Vagina (tissue), 2 donors: ENCODE data around the gene APOBEC3G. TPM values are rescaled to one million over a fixed set of nuclear protein-coding genes. Genes with fewer than 3 reads are reported as not detected.
A peak's percentile ranks its signal among the peaks of the same experiment; 100 is the strongest.

Experiments
- DNase-seq, 2 donors: peaks; one replicate each; pipeline ENCODE4 v3.0.0-alpha.2; 2017; ENCODE audit errors: extremely low spot score in 2 of 2
- H3K27ac ChIP-seq: fragments of 200-600 bp; sonication (generic); one replicate; pipeline ENCODE4 v1.5.1; 2019
- H3K27me3 ChIP-seq: fragments of 200-600 bp; sonication (generic); one replicate; pipeline ENCODE4 v1.5.1; 2019
- H3K36me3 ChIP-seq, 2 donors: fragments of 200-600 bp; sonication (generic); one replicate each; pipeline ENCODE4 v1.5.1; 2017 to 2019
- H3K4me1 ChIP-seq: fragments of 200-600 bp; sonication (generic); one replicate; pipeline ENCODE4 v1.5.1; 2019
- H3K4me3 ChIP-seq, 2 donors: fragments of 200-600 bp; sonication (generic); 1 replicate in 1 of 2; 2 replicates in 1 of 2; pipeline ENCODE4 v1.5.1; 2016 to 2019
- H3K9me3 ChIP-seq: fragments of 200-600 bp; sonication (generic); one replicate; pipeline ENCODE4 v1.5.1; 2019
- CTCF ChIP-seq, 3 experiments: fragments of 450-650 bp in 2 of 3; fragments of 200-600 bp in 1 of 3; sonication (generic) in 1 of 3; IDR thresholded peaks; one replicate each; pipeline ENCODE4 v1.5.1; 2017 to 2019; ENCODE audit warnings: antibody characterized with exemption in 3 of 3, mild to moderate bottlenecking in 2 of 3, moderate library complexity in 2 of 3
- POLR2A ChIP-seq, 2 donors: fragments of 450-650 bp; IDR thresholded peaks; one replicate each; pipeline ENCODE4 v1.6.1; 2017; ENCODE audit warnings: antibody characterized with exemption in 2 of 2, mild to moderate bottlenecking in 2 of 2, moderate library complexity in 2 of 2
- POLR2AphosphoS5 ChIP-seq, 2 donors: sonication (generic); formaldehyde crosslinking; IDR thresholded peaks; one replicate each; pipeline ENCODE4 v1.9.0; 2017; ENCODE audit warnings: antibody characterized with exemption in 2 of 2, mild to moderate bottlenecking in 2 of 2, low read depth in 1 of 2; ENCODE audit not compliant: insufficient read depth in 1 of 2
- intact Hi-C: fragments of 100-400 bp; cut with DNase I; formaldehyde crosslinking; loops from one replicate; pipeline ENCODE4 v1.15.1; 2023
- total RNA-seq: library from RNA; depleted of rRNA; stranded (reverse); fragments of >200 nt; gene quantifications from one replicate; pipeline ENCODE4 v1.2.3, GENCODE V29; 2016

Gene APOBEC3G
- total RNA-seq, 1 donor from 2014 or later, result 8.3 TPM

DNA sequence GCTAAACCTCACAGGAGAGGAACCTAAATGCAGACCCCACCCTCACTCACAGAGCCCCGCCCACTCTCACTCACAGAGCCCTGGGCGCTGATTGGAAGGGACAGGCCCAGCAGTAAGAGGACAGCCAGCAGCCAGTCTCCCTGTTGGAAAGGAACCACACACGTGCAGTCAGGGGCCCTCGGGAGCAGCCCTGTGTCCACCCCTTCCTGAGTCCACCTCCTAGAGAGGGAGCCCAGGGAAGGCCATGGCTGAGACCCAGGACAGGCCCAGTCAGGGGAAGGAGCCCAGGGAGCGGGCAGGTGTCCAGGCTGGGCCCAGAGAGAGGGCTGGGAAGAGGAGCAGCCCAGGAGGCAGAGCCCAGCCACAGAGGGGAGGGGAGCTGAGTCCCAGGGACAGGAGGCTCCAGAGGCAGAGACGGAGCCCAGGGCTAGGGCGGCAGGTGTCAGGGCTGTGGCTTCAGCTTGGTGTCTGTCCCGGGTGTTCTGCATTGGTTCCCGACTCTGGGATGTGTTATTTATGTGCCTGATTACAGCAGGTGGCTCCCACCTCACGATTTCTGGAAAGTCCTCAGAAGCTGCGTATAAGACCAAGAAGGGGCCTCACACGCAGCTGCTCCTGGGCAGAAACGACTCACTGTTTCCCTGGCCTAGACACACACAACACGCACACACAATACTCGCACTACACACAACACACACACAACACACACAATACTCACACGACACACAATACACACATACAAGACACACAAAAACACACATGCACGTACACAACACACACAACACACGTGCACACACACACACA lies 11.0 kb downstream of the APOBEC3G start:
- no peaks in the 10 kb centered on the region for H3K9me3 ChIP-seq
- H3K4me1 ChIP-seq, result no peaks in the 10 kb centered on the region
- H3K36me3 ChIP-seq, result no peaks in the 10 kb centered on the region
- no peak for DNase-seq
- intact Hi-C loops, result no loop called here
- H3K27me3 ChIP-seq, result no peaks in the 10 kb centered on the region
- TF ChIP-seq POLR2AphosphoS5 (IDR thresholded peaks at IDR 0.05; ENCODE audit: insufficient read depth in 1 of 2, low read depth in 1 of 2) (no peak), POLR2A (IDR thresholded peaks at IDR 0.05) (no peak), CTCF (IDR thresholded peaks at IDR 0.05) (no peak)
- H3K4me3 ChIP-seq, result no peak overlapping the region
- H3K27ac ChIP-seq, result no peak overlapping the region

DNA sequence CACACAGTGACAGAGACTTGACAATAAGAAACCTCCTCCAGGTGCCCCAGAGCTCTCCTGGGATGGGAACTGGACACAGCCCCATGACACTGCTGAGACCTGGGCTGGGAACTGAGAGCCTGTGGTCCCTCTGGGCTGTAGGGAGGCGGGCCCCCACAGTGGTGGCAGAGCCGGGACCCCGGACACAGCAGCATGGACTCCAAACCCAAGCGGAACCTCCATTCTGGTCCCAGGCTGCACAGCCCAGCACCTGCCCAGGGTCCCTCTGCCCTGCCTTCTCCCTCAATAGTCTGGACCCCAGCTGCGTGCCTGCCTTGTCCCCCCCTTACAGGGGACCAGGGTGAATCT lies 11.6 kb downstream of the APOBEC3G start:
- H3K36me3 ChIP-seq, result no peaks in the 10 kb centered on the region
- H3K4me3 ChIP-seq, result no peak overlapping the region
- no peak overlapping the region for H3K27ac ChIP-seq
- intact Hi-C loops, result no loop called here
- TF ChIP-seq POLR2AphosphoS5 (IDR thresholded peaks at IDR 0.05; ENCODE audit: insufficient read depth in 1 of 2, low read depth in 1 of 2), result no peak
- no peak for TF ChIP-seq CTCF (IDR thresholded peaks at IDR 0.05)
- TF ChIP-seq POLR2A (IDR thresholded peaks at IDR 0.05), result no peak
- no peaks in the 10 kb centered on the region for H3K9me3 ChIP-seq
- no peaks in the 10 kb centered on the region for H3K27me3 ChIP-seq
- H3K4me1 ChIP-seq, result no peaks in the 10 kb centered on the region
- no peak for DNase-seq

- no peak overlapping the region for H3K4me3 ChIP-seq
- TF ChIP-seq CTCF (IDR thresholded peaks at IDR 0.05) (no peak), POLR2AphosphoS5 (IDR thresholded peaks at IDR 0.05; ENCODE audit: insufficient read depth in 1 of 2, low read depth in 1 of 2) (no peak), POLR2A (IDR thresholded peaks at IDR 0.05) (no peak)
- H3K9me3 ChIP-seq, result no peaks in the 10 kb centered on the region
- no peaks in the 10 kb centered on the region for H3K4me1 ChIP-seq
- no peaks in the 10 kb centered on the region for H3K27me3 ChIP-seq
- intact Hi-C loops, result no loop called here
- no peaks in the 10 kb centered on the region for H3K36me3 ChIP-seq
- no peak overlapping the region for H3K27ac ChIP-seq
- no peak for DNase-seq
Measured at GRCh38 chr22:39089928-39090327, 12.9 kb downstream of the APOBEC3G start.

DNA sequence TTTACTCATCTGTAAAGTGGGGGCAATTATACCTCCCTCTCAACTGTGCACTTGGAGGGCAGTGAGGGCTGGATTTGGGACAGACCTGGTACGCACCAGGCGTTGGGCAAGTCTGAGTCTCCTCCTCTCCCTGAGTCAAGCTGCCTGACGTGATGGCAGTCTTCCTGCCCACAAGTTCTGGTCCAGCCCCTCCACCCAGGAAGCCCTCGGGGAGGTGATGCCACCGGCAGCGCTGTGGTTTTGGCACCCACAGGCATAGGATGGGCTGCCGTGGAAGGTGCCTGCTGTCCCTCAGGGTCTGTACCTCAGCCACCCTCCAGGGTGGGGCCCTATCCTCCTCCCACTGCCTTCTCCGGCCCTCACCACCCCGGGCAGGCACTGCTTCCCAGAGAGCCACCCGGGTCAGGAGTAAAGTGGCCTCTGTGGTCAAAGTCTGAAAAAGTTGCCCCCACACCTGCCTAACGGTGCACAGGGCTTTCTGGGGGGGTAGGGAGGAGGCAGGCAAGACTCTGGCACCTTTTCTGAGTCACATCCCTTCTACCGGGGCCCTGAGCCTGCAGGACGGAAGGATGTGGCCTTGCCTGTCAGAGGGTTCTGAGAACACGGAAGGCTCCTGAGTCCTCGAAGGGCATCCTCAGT lies 13.5 kb downstream of the APOBEC3G start:
- no peak for DNase-seq
- Histone ChIP-seq H3K4me3 (no peak overlapping the region), H3K36me3 (no peaks in the 10 kb centered on the region), H3K27ac (no peak overlapping the region), H3K27me3 (no peaks in the 10 kb centered on the region), H3K4me1 (no peaks in the 10 kb centered on the region), H3K9me3 (no peaks in the 10 kb centered on the region)
- intact Hi-C loops, result no loop called here
- TF ChIP-seq POLR2A (IDR thresholded peaks at IDR 0.05), result no peak
- peak in 1 of 2 donors; percentile 68 for TF ChIP-seq POLR2AphosphoS5 (IDR thresholded peaks at IDR 0.05; ENCODE audit: insufficient read depth in 1 of 2, low read depth in 1 of 2)

- intact Hi-C loops, result no loop called here
- Histone ChIP-seq H3K27me3 (no peaks in the 10 kb centered on the region), H3K9me3 (no peaks in the 10 kb centered on the region), H3K4me3 (no peak overlapping the region), H3K4me1 (peaks cover under 1% of the 10 kb centered on the region), H3K36me3 (no peaks in the 10 kb centered on the region), H3K27ac (no peak overlapping the region)
- no peak for DNase-seq
- TF ChIP-seq POLR2AphosphoS5 (IDR thresholded peaks at IDR 0.05; ENCODE audit: insufficient read depth in 1 of 2, low read depth in 1 of 2) (no peak), POLR2A (IDR thresholded peaks at IDR 0.05) (no peak), CTCF (IDR thresholded peaks at IDR 0.05) (no peak)
Measured at GRCh38 chr22:39091126-39092081, 14.3 kb downstream of the APOBEC3G start.
